Gastrocnemius medialis (tissue), 4 donors: ENCODE data around the gene ZNF341.

Experiments
- POLR2A ChIP-seq, 2 donors: fragments of 450-650 bp; IDR thresholded peaks; one replicate each; pipeline ENCODE4 v1.6.1; 2017; ENCODE audit warnings: antibody characterized with exemption in 2 of 2, mild to moderate bottlenecking in 2 of 2, moderate library complexity in 2 of 2
- TF ChIP-seq, protein P1 (sequence below), 5 experiments: fragments of 450-650 bp in 3 of 5; fragments of 200-600 bp in 2 of 5; sonication (generic) in 2 of 5; IDR thresholded peaks in 4 of 5; conservative IDR thresholded peaks in 1 of 5; 1 replicate in 4 of 5; 2 replicates in 1 of 5; pipeline ENCODE4 v1.5.1; 2016 to 2019; ENCODE audit warnings: antibody characterized with exemption in 5 of 5, mild to moderate bottlenecking in 3 of 5, moderate library complexity in 3 of 5

- TF ChIP-seq, protein P1, sequence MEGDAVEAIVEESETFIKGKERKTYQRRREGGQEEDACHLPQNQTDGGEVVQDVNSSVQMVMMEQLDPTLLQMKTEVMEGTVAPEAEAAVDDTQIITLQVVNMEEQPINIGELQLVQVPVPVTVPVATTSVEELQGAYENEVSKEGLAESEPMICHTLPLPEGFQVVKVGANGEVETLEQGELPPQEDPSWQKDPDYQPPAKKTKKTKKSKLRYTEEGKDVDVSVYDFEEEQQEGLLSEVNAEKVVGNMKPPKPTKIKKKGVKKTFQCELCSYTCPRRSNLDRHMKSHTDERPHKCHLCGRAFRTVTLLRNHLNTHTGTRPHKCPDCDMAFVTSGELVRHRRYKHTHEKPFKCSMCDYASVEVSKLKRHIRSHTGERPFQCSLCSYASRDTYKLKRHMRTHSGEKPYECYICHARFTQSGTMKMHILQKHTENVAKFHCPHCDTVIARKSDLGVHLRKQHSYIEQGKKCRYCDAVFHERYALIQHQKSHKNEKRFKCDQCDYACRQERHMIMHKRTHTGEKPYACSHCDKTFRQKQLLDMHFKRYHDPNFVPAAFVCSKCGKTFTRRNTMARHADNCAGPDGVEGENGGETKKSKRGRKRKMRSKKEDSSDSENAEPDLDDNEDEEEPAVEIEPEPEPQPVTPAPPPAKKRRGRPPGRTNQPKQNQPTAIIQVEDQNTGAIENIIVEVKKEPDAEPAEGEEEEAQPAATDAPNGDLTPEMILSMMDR (IDR thresholded peaks at IDR 0.05 in 4 of 5, conservative IDR thresholded peaks at IDR 0.05 in 1 of 5) = no peak
- TF ChIP-seq POLR2A (IDR thresholded peaks at IDR 0.05) = no peak
Measured at GRCh38 chr20:33814238-33814712, 82.5 kb downstream of the ZNF341 start.
